CD4-positive, alpha-beta T cell treated with Interferon alpha-2 for 1 hour (primary cell): ENCODE results near the gene SERPIND1.
"Not testable (repeated sequence)": the region's sequence is repeated elsewhere in the genome, so short reads cannot be mapped to it uniquely, and the experiment has no call there.

ENCODE experiments used
- DNase-seq, 2 donors: peaks; one replicate each; pipeline ENCODE4 v3.0.0-alpha.2; 2020 to 2022

SERPIND1 gene

DNA sequence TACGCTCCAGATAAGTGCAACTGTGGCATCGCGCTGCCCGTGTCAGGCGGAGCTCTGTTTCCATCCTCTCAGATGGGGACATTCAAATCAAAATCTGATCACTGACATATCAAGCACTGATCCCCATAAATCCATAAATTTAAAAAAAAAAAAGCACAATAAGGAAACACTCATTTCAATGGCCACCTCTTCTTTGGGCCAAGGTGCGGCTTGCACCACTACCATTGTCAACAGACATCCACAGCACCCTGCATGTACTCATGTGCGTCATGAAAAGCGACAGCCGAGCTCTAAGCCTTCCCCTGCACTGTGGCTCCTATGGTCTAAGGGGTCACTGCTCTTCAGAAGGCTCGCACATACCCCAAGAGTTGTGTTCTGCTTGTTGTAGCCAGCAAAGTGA is 26.7 kb upstream of the SERPIND1 start:
- DNase-seq = no peak

DNA sequence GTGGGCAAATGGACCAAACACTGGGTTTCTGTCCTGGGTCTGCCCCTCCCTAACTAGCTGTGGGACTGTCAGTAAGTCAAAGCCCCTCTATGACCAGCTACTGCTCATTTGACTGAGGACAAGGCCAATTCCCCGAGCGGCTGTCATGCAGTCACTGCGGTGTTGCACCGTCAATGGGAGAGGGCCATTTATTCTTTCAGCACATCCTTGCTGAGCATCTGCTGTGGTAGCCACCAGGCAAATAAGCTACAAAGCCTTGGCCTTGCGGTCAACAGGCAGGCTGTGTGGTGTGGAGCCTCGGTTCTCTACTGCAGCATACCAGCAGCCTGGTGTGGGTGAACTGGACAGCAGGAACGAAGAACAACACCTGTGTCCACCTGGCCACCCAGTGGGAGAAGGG is 25.8 kb upstream of the SERPIND1 start:
- no peak for DNase-seq

DNA sequence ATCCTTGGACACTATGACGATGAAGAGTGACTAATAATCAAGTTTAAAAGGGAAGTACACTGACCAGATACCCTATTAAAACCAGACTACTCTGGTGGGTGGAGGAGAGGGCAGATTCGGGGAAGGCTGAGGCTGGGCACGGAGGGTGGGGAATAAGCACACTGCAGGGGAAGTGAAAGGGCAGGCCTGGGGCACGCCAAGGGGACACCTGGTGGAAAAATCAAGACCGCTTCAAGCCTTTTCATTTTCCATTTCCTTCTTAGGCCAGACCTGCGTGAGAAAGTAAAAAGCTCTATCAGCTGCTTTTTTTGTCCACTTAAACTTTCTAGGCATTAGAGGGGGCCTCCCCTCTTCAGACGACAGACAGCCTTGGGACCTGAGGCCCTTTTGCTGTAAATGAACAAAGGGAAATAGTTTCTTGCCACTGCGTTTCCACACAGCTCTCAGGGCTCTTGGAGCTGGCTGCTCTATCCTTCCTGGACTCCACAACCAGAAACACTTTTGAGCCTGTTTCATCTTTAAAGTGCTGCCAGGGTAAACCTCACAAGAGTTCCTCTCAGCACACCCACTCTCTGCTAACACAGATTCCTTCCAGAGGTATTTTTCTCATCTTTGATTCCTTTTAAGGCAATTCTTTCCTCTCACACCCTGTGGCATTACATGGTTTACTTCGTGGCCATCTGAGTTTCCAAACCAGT is 25.0 kb upstream of the SERPIND1 start:
- peak in 1 of 2 donors; percentile 7 for DNase-seq

DNA sequence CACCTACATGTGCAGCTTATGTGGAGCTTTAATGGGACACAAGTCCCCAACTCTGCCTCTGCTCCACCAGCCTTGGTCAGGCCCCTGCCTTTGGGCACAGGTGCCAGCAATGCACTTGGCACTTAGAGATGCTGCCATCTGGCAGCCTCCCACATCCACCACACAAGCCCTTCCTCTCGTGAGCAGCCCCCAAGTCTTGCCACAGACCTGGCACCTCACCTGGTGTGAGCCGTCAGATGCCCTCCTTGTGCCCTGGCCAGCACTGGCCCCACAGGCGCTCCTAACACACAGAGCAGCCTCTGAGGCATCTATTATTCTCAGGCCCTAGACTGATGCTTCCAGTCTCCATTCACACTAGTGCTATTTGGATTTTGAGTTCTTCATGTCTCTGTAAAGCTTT is 24.5 kb upstream of the SERPIND1 start:
- DNase-seq = no peak

DNA sequence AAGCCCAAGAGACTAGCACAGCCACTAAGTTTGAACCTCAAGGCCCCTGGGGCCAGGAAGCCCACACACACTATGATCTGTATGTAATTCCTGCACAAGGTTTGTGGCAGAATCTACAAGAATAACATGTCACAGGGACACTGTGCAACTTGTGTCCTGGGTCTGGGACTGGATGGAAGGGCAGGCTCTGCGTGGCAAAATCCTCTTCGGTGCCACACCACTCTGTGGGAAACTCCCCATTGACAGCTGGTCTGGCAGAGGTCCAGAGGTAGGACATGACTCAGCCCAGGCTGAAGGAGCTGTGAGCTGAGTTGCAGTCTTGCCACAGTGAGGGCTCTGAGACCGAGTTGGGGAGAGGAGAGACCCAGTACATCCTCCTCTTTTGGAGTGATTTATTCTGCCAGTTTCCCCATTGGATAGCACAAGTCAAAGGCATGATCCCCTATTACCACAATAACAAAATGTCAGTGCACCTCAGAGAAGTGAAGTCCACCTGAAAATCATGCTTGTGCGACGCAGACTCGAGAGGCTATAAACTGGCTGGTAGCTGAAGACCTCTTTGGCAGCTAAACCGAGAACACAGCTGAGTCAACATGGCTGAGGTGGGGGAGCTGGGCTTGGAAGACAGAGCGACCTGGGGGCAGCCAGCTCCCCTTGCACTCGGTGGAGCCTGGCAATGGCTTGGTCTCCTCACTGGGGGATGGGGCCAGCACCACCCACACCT is 23.3 kb upstream of the SERPIND1 start:
- DNase-seq = peak; percentile 25 to 28

DNA sequence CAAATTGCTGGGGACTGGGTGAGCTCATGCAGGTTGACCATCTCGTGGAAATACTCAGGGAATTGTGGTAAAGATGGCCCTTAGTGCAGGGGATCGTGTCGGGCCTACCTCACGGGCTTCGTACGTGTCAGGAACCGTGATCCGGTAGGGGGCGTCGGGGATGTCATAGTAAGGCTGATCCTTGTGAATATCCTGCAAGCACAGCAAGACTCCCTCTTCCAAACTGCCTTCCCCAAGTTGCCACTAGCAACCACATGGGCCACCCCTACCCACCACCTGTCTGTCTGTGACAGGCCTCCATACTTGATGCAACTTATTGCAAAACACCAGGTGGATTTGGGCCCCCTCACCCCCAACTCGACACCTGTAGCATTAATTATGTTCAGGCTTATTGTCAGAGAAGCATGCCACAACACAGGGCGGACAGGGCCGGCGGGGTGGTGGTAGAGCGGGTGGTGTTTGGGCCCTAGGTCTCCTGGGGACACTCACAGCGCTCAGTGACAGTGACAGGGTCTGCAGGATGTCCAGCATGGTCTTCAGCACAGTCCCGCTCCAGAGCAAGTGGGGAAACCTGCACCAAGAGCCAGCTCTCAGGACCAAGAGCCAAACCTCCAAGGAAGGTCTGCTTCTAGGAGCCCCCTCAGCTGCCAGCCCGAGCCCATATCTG is 22.6 kb upstream of the SERPIND1 start:
- no peak for DNase-seq

DNA sequence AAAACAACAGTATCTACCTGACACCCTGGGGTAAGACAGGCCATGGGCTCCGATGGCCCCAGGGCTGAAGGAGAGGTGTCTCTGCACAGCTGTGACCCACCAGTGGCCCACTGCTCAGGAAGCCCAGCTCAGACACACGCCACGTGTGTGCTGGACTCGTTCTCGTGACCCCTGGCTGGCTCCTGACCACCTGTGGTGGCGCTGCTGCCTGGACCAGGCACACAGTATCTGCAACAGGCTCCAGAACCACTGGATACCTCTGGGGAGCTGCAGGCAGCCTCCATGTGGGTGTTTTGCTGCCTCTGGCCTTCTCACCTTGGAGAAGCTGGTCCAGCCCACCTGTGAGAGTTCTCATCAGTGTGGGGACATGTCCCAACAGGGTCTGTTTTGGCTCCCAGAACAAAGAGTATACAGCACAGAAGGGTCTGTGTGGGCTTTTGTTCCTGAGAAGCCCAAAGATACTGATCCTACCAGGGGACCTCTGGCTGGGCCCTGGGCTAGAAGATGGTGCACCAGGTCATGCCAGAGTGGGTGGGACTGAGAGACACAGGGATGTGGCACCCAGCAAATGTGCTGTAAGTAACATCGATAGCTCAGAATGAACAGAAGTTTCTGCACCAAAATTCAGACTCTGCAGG is 21.7 kb upstream of the SERPIND1 start:
- no peak for DNase-seq

DNA sequence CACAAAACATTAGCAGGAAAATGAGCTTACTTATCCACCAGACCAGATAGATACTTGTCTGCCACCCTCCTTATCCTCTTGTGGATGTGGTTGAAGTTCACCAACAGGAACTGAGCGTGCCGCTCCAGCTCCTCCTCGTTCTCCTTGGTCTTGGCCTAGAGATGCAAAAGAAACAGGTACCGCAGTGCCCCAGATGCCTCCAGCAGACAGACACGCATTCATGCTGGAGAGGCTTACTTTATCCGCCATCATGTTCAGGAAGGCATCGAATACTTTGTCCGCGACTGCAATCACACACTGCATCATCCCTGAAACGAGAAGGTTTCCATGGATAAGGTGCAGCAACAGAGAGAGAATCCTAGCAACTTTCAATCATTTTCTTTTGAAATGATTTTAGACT is 21.0 kb upstream of the SERPIND1 start:
- no peak for DNase-seq

DNA sequence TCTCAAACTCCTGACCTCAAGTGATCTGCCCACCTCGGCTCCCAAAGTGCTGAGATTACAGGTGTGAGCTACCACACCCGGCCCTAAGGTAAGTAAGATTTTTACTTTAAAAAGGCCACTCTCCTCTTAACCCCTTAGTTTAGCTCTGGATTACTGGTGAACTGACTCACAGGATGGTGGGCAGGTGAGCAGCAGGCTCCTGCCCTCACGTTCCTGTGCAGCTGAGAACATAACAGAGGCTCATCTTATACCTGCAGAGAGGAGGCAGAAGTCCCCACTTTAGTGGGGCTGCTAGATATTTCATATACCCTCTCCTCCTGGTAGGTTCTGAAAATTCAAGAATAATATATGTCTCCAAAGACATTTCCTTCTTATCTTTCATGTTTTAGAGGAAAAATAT is 17.1 kb upstream of the SERPIND1 start:
- no peak for DNase-seq

DNA sequence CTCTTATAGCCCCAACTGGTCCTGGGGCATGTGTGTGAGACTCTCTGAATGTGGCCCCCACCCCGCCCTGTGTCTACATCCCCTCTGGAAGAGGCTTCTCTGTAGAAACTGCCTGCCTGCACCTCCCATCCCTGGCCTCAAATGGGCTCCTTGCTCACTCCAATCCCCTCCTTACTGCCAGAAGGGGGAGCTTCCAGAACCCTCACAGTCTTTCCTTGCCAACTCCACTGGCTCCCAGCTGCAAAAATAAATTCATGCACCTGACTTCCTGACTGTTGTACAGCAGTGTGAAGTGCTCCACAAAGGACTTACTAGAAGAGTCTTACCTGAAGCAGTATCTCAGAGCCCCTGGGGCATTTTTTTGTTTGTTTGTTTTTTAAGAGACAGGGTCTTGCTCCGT is 15.2 kb upstream of the SERPIND1 start:
- no peak for DNase-seq

DNA sequence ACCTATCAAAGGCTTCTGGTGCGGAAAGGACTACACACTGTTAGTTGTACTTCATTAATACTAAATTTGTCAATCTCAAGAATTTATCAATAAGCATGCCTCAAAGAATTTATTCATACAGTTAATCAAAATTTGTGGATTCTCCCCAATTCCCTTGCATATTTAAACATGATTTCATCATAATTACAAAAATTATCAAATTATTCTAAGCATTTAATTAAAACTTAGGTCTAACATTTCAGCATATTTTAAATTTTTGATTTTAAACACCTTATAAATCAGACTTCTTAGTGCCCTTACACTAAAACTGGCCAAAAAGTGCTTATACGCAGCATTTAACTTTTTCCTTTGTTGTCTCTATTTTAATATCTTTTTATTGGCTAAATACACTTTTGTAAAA is 13.8 kb upstream of the SERPIND1 start:
- DNase-seq = no peak

DNA sequence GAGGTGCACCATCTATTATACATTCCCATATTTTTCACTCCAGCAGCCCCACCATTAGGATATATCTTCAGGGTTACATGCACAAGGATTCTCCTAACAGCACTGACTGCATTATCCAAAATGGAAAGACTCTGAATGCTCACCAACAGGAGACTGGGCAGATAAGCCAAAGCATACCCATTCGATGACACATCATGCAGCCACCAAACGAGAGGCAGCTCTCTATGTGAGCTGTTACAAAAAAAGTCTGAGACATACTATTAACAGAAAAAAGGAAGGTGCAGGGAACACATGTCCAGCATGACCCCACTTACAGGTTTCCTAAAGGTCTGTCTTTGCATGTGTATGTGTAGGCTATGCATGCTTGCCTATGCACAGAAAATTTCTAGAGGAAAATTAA is 12.4 kb upstream of the SERPIND1 start:
- no peak for DNase-seq

DNA sequence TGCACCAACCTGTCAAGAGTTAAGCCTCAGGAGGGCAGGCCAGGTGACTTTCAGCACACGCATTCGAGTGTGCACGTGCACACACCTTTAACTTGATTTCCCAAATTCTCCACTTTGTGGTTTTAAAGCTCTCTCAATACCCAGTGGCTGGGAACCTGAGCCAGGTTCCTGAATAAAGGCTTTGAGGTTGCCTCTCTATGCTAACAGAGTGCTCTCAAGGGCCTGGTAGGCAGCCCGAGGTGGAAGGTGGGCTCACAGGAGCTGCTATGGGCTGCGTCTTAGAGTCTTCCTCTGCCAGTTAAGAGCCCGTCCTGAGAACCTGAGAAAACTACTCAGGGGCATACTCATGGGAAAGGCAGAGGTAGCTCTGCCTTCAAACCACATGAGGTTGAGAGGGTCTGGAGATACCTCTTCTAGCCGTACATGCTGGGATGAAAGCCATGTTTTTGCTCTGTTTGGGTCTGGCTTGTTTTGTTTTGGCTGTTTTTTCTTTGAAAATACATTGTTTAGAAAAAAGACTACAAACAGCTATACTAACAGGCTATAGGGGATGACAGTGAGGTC is 11.6 kb upstream of the SERPIND1 start:
- DNase-seq = no peak

DNA sequence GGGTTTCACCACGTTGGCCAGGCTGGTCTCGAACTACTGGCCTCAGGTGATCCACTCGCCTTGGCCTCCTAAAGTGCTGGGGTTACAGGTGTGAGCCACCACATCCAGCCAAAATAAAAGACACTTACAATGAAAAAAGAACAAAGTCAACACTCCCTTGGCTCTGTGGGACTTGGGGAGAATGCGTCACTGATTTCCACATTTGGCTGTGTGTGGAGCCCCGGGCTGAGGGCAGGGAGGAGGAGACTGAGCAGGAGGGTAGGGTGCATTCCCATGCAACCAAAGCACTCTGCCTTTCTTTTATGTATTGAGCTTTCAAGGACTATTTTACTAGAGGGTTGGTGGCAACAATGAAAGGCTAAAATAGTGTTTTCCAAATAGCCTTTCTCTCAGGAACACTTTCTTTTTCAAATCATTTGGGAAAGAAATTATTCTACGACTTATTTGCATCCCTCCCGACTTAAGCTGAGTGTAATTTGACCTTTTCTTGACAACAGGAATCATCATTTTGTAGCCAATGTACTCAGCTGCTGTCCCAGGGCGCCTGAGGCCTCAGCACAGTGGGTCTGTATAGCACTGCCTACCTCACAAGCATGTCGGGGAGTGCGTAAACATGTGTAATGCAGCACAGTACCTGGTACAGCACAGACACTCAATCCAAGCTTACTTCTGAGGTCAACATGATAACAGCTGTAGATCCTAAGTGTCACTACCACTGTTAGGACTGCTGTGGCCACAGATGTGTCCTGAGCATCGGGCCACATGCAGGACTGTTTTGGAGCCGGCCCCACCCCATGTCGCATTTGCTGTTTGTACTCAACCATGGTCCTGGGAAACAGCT is 10.1 kb upstream of the SERPIND1 start:
- no peak for DNase-seq

DNA sequence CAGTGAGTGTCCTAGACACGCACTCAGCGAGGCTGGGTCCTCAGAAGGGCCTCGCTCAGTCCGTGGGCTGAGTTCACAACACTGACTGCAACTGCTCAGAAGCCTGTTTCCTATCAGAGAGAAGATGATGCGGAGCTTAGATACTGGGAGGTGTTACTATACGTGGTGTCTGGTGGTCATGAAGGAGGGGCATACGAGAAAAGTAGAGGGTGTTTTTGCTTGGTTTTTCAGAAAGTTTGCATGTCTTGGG is 9.5 kb upstream of the SERPIND1 start:
- DNase-seq = no peak

DNA sequence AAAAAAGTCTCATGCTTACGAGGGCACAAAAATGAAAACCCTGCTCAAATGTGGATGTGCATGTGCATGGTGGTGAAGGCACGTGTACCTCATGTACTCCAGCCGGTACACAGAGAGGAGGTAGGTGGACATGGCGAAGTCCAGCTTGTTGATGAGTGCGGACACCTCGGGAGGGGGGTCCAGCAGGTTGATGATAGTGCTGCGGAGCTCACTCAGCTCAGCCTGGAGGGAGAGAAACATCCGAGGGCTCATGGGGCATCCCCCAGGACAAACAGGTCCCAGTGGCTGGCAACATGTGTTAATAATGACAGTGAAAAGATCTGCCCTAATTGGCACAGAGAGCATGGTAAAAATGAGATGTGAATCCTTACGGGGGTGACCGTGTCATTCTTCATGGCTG is 9.2 kb upstream of the SERPIND1 start:
- DNase-seq = no peak

DNA sequence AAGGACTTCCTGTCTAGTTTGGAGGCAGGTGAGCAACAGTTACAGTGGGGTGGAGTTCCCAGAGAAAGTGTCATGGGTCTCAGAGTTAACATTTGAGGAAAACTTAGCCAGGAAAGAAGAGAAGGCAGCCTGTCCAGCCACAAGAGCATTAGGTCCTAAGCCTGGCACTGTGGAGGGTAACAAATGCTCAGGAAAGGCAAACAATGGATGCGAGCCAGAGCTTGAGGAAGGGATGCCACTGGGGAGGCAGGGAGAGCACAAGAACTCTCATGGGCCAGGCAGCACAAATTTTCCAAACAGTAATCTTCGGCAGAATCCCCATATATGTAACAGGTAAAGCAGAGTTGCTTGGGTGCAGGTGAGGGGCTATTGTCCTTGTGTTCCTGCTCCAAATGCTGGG is 8.0 kb upstream of the SERPIND1 start:
- no peak for DNase-seq

DNA sequence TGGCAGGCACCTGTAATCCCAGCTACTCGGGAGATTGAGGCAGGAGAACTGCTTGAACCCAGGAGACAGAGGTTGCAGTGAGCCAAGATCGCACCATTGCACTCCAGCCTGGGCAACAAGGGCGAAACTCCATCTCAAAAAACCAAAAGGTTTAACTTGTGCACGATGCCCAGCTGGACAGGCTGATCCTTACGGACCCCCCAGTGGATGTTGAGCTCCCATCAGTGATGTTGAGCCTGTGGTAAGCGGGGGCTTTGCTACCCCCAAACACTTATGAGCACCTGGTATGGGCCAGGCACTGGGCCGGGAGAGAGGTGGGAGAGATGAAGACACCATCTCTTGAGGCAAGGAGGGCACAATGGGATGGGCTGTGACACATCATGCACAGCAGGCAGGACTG is 7.4 kb upstream of the SERPIND1 start:
- DNase-seq = no peak

DNA sequence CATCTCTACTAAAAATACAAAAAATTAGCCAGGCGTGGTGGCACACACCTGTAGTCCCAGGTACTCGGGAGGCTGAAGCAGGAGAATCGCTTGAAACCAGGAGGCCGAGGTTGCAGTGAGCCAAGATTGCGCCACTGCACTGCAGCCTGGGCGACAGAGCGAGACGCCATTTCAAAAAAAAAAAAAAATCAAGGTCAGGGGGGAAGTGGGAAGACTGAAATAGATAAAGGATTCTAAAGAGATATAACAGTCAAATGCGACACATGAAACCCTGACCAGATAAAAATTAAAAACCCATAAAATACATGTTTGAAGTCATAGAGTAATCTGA is 4.5 kb upstream of the SERPIND1 start:
- not testable (repeated sequence) for DNase-seq

DNA sequence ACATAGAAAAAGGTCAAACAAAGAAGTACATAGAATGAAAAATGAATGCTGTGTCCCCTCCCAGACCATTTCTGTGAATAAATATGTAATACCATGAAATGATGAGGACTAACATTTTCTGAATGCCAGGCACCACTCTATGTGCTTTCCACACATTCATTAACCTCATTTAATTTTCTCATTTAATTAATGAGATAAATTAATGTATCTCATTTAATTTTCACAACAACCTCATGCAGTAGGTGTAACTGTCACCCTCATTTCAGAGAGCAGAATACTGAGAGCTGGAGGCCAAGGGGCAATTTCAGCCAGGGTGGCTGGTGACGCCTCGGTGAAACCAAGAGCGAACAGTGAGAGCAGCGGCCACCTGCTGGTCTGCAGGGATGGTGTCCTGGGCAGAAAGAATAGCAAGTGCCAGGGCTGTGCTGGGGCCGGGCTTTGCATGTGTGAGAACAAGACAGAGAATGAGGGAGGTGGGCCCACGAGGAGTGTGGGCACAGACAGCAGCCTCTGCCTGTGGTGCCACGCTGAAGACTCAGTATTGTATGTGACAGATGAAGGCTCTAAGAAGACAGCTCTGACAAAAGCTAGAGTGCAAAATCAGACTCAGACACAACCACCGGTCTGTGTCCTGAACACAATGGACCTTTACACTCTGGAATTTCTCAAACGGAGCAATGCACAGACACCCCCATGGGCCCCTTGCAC is 1.8 kb upstream of the SERPIND1 start:
- no peak for DNase-seq

DNA sequence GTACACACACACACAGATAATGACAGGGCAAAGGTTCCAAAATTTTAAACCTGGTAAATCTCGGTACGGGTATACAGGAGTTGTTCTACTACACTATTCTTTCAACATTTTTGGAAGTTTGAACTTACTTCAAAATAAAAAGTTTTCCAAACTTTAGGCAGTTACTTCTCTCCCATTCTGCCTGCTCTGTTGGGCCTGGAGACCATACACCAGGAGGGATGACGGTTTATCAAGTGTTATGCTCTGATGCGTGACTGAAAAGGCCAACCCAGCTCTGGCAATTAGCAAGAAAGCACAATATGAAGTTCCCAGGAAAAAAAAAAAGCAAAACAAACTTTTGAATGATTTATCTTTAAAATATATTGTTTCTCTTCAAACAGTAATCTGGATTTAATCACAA is 969 bp downstream of the SERPIND1 start:
- DNase-seq = no peak

DNA sequence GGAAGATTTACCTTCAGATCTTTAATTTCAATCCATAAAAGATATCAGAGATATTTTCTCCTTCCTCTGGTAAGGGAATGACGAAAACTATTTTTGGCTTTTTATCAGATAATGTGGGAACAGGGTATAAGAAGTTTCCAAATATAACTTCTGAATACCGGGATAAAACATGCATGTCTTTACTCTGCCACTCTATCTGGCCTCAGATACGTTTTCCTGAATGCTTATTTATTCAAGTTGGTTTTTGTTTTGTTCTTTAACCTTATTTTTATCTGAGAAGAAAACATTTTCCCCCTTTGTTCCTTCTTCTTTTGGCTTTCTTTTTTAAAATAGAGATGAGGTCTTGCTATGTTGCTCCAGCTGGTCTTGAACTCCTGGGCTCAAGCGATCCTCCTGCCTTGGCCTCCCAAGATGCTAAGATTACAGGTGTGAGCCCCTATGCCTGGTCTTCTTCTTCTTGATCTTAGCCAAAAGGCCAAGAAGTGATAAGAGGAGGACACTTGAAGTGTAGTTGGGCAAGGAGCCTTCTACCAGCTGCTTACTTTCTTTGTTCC is 1.5 kb downstream of the SERPIND1 start:
- DNase-seq = no peak
